ENCODE measurements around the gene DNAJC5.
"Not testable (repeated sequence)": the region's sequence is repeated elsewhere in the genome, so short reads cannot be mapped to it uniquely, and the experiment has no call there.

DNA sequence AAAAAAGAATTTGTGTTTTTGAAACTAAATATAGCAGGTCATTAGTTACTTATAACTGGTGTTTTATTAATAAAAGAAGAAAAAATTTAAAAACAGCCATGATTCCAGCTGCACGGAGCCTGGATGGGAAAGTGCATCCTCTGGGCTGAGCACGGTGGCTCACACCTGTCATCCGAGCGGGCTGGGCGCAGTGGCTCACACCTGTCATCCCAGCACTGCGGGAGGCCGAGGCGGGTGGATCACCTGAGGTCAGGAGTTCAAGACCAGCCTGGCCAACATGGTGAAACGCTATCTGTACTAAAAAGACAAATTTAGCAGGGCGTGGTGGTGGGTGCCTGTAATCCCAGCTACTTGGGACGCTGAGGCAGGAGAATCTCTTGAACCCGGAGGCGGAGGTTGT, 14.0 kb upstream of the DNAJC5 start:
- TF ChIP-seq, protein P1, sequence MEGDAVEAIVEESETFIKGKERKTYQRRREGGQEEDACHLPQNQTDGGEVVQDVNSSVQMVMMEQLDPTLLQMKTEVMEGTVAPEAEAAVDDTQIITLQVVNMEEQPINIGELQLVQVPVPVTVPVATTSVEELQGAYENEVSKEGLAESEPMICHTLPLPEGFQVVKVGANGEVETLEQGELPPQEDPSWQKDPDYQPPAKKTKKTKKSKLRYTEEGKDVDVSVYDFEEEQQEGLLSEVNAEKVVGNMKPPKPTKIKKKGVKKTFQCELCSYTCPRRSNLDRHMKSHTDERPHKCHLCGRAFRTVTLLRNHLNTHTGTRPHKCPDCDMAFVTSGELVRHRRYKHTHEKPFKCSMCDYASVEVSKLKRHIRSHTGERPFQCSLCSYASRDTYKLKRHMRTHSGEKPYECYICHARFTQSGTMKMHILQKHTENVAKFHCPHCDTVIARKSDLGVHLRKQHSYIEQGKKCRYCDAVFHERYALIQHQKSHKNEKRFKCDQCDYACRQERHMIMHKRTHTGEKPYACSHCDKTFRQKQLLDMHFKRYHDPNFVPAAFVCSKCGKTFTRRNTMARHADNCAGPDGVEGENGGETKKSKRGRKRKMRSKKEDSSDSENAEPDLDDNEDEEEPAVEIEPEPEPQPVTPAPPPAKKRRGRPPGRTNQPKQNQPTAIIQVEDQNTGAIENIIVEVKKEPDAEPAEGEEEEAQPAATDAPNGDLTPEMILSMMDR (IDR thresholded peaks at IDR 0.05; ENCODE audit: low read length), result not testable (repeated sequence)
- not testable (repeated sequence) for TF ChIP-seq EZH2 (IDR thresholded peaks at IDR 0.05; ENCODE audit: borderline replicate concordance, low read length)
